Thyroid gland (tissue), 4 donors: ENCODE data around the gene VMP1.

Experiments
- CTCF ChIP-seq, 6 experiments: fragments of 200-600 bp in 3 of 6; fragments of 450-650 bp in 3 of 6; sonication (generic) in 3 of 6; IDR thresholded peaks; one replicate each; pipeline ENCODE4 v1.5.1; 2016 to 2019; ENCODE audit warnings: antibody characterized with exemption in 6 of 6, mild to moderate bottlenecking in 2 of 6, inconsistent platforms in 1 of 6, moderate library complexity in 1 of 6
- POLR2A ChIP-seq, 2 donors: fragments of 450-650 bp; IDR thresholded peaks; one replicate each; pipeline ENCODE4 v1.6.1; 2017; ENCODE audit warnings: antibody characterized with exemption in 2 of 2, mild to moderate bottlenecking in 2 of 2, moderate library complexity in 1 of 2

GRCh38 chr17:59671386-59671785 lies 36.1 kb upstream of the VMP1 start:
- no peak for TF ChIP-seq POLR2A (IDR thresholded peaks at IDR 0.05)
- no peak for TF ChIP-seq CTCF (IDR thresholded peaks at IDR 0.05)
